ENCODE measurements around the gene FER.
"Not testable (repeated sequence)": the region's sequence is repeated elsewhere in the genome, so short reads cannot be mapped to it uniquely, and the experiment has no call there.

FER gene

DNA sequence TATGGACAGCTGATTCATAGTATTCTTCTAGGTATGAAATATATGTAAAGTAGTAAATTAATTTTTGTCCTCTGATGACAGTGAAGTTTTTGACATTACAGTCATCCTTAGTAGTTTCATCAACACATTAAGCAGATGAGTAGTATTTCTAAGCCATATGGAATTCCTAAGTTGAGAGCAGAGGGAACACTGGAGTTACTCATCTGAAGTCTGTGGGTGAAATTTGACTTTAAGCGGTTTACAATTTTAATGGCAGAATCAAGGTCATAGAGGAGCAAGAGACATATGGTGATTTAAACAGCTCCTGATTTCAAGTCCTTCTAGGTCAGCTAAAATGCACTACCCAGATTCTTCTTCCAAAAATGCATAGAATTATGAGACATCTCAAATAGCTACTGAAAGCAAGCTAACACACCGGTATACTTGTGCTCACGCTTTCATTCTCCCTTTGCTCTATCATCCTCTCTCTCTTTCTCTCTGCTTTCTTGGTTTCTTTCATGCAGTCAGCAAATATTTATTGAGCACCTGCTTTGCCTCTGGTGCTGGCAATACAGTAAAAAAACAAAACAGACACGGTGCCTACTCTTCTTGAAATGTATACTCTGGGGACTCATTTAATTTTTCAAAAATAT is 235.9 kb downstream of the FER start:
- DNase-seq: no peak

DNA sequence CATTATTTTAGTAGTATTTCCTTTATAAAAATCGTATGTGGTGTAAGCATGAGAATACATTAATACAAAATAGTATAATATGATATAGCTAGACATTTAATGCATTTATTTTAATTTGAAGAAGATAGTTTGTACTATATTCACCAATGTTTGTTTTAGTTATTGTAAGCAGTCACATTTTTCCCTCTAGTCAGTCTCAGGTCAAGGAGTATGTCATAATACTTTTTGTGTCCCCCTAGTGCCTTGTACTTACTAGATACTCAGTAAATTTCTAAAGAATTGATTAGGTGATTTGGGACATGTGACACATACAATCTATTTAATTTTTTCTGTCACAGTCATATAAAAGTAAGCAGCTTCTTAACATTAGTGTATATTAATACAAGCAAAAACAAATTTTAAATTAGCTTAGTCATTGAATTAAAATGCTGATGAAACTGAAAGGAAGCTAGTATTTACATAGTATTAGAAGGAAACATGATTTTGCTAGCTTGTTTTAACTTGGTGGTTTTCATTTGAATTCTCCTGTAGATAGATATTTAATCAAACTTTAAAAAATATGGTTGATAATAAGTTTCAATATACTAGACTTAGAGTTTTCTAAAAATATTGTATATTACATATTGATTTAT is 242.2 kb downstream of the FER start:
- no peak for DNase-seq

DNA sequence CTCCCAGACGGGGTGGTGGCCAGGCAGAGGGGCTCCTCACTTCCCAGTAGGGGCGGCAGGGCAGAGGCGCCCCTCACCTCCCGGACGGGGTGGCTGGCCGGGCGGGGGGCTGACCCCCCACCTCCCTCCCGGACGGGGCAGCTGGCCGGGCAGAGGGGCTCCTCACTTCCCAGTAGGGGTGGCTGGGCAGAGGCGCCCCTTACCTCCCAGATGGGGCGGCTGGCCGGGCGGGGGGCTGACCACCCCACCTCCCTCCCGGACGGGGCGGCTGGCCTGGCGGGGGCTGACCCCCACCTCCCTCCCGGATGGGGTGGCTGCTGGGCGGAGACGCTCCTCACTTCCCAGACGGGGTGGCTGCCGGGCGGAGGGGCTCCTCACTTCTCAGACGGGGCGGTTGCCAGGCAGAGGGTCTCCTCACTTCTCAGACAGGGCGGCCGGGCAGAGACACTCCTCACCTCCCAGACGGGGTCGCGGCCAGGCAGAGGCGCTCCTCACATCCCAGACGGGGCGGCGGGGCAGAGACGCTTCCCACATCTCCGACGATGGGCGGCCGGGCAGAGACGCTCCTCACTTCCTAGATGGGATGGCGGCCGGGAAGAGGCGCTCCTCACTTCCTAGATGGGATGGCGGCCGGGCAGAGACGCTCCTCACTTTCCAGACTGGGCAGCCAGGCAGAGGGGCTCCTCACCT is 244.8 kb downstream of the FER start:
- DNase-seq: not testable (repeated sequence)

DNA sequence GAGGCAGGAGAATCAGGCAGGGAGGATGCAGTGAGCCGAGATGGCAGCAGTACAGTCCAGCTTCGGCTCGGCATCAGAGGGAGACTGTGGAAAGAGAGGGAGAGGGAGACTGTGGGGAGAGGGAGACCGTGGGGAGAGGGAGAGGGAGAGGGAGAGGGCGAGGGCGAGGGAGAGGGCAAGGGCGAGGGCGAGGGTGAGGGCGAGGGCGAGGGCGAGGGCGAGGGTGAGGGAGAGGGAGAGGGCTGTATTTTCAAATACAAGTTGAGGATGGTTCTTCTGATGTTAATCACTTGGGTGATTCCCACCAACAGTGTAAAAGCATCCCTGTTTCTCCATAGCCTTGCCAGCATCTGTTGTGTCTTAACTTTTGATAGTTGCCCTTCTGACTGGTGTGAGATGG is 245.7 kb downstream of the FER start:
- DNase-seq: not testable (repeated sequence)

DNA sequence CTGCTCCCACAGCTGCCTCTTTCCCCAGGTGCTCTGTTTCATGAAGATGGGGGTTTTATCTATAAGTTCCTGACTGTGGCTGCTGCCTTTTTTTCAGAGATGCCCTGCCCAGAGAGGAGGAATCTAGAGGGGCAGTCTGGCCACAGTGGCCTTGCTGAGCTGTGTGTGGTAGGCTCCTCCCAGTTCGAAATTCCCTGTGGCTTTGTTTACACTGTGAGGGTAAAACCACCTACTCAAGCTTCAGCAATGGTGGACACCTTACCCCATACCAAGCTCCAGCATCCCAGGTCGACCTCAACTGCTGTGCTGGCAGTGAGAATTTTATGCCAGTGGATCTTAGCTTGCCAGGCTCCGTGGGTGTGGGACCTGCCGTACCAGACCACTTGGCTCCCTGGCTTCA is 250.0 kb downstream of the FER start:
- DNase-seq: no peak

DNA sequence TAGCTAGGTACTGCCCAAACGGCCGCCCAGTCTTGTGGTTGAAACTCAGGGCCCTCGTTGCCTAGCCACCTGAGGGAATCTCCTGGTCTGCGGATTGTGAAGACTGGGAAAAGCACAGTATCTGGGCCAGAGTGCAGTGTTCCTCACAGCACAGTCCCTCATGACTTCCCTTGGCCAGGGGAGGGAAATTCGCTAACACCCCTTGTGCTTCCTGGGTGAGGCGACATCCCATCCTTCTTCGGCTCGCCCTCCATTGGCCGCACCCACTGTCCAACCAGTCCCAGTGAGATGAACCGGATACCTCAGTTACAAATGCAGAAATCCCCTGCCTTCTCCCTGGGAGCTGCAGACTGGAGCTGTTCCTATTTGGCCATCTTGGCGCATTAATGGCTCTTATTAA is 250.5 kb downstream of the FER start:
- no peak for DNase-seq

DNA sequence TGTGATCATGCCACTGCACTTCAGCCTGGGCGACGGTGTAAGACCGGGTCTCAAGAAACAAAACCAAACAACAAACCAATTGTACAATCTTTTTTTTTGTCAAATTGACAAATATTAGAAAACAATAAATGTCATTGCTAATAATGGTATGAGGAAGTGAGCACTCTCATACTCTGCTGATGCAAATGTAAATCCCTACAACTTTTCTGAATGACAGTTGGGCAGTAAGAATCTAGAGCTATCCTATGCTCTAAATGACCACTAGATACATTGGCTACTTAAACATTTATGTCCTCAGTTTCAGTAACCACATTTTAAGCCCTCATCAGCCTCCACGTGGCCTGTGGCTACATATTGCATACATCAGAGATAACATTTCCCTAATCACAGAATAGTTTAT is 256.2 kb downstream of the FER start:
- no peak for DNase-seq

DNA sequence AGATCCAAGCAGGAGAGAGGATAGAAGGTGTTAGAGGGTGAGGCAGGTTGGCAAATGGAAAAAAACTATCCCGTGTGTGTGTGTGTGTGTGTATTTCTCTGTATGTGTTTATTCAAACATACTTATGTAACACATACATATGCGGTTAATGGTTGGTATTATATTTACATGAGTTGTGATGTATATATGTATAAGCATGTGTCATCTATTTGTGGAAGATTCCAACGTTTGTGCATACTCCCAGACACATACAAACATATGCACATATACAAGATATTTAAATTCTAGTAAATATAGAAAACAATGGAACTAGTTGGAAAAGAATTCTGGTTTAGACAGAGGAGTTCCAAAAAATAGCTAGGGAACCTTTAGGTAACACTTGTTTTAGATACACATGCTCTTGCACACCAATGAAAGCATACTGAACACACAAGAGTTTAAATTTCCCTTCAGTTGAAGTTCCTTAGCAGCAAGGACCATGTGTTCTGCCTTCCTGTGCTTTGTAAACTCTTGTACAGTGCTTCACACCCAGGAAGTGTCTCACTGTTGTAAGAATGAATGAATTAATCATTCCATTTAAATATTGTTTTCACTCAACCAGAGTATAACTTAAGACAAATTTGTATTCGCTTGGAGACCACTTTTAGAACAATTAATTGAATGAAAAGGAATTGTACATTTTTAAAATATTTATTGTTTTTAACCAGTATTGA is 257.8 kb downstream of the FER start:
- no peak for DNase-seq

DNA sequence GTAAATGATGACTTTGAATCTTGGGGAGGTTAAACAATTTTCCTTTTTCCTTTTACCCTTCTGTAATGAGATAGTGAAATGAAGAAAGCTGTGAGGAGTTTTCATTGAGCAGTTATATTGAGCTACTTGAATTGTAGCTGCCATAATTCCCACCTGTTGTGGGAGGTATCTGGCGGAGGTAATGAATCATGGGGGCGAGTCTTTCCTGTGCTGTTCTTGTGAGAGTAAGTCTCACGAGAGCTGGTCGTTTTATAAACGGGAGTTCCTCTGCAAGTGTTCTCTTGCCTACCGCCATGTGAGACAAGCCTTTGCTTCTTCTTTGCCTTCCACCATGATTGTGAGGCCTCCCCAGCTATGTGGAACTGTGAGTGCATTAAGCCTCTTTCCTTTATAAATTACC is 258.4 kb downstream of the FER start:
- DNase-seq: no peak

DNA sequence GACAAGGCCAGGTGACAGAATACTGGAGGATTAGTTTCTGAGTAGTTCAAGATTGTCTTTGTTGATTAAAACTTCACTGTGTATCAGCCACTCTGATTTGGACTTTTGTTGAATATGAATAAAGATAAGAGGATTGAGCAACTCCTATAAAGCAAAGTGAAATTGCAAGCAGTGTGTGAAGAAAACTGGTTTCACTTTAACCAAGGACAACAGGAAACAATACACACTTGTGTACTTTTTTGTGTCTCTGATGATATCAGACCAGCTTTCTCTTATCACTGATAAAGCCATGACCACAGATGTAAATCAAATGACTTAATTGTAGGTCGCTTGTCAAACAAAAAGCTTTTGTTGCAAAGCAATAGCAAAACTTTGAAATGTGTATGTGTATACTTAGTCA is 268.6 kb downstream of the FER start:
- DNase-seq: no peak

DNA sequence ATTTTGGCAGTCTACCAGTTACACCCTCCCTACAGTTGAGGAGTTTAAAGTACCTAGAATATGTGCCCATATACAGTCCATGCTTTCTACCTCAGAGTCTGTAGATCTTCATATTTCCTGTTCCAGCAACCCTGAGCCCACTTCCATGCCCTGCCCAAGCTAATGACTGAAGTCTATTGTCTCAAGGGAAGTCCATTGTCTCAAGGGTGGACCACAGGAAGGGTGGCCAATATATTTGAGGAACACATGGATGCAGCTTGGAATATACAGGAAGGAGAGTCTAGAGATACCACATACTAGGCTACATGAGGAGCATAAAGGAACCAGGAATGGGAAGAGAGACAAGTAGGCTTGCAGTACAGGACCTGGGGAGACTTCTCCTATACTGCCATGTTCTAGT is 274.4 kb downstream of the FER start:
- DNase-seq: no peak

DNA sequence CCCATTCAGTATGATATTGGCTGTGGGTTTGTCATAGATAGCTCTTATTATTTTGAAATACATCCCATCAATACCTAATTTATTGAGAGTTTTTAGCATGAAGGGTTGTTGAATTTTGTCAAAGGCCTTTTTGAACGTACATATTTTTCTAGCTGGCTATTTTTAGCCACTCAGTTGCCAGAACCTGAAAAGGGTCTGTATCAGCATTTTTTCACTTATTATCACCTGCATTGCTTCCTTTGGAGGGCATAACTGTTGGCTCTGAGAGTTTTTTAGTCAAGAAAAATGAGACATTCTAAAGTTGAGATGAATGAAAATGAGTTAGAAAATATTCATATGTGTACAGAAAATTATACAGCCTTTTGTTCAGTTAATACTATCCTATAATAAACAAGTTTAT is 278.0 kb downstream of the FER start:
- not testable (repeated sequence) for DNase-seq

DNA sequence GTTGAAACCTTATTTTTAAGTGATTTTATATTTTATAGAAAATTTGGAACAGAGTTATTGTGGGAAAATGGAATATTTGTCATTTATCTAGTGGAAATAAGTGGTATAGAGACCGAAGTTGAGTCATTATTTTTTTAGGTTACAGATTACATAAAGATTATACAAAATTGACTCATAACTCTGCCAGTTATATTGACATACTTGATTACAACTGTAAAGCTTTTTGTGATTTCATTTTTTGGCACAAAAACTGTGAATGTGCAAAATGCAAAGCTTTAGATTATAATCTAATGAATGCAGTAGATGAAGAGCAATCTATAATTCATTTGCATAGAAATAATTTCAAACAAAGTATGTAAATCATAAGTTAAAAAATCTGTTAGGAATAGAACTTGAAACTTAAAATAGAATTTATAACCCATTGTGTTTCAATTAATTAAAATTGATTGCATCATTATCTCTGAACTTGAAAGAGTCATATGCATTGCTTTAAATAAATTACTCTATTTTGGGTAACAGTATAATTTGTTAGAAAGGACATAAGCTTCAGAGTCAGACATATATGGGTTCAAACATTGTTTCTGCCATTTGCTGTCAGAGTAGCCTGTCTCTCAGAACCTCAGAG is 280.4 kb downstream of the FER start:
- no peak for DNase-seq

DNA sequence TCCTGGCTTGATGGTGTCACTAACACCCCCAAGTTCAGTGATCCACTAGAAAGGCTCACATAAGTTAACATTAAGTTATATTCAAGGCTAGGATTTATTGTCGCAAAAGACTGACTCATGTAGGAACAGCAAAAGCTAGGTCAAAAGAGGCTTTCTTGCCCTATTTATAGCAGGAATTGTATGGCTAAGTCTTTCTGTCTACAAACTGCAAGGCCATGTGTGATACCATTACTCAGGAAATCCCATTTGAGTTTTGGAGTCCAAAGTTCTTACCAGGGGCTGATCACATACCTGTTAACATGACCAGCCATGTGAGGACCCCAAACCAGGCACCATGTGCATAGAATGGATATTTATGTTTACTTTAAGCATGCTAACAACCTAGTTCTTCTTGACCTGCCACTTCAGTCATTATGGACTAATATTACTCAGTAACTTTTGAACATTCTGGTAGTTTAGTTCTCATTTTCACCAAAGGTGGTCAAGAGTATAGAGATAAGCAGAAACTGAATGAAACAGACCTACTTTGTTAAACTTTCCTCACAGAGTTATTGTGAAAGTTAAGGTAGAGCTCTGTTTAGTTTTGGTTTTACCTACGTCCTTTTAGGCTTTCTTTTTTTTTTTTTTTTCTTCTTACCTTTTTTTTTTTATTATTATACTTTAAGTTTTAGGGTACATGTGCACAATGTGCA is 281.1 kb downstream of the FER start:
- no peak for DNase-seq

DNA sequence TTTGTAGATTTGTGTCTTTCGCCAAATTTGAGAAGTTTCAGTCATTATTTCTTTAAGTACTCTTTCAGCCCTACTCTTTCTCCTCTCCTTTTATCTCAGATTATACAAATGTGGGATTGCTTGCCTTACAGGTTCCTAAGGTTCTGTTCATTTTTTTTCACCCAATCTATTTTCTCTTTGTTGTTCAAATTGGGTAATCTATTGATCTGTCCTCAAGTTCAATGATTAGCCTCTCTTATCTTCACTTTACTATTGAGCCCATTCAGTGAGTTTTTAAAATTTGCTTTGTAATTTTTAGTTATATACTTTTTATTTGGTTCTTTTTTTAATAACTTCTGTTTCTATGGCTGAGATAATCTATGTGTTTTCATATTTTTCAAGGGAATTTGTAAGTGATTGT is 282.1 kb downstream of the FER start:
- no peak for DNase-seq

DNA sequence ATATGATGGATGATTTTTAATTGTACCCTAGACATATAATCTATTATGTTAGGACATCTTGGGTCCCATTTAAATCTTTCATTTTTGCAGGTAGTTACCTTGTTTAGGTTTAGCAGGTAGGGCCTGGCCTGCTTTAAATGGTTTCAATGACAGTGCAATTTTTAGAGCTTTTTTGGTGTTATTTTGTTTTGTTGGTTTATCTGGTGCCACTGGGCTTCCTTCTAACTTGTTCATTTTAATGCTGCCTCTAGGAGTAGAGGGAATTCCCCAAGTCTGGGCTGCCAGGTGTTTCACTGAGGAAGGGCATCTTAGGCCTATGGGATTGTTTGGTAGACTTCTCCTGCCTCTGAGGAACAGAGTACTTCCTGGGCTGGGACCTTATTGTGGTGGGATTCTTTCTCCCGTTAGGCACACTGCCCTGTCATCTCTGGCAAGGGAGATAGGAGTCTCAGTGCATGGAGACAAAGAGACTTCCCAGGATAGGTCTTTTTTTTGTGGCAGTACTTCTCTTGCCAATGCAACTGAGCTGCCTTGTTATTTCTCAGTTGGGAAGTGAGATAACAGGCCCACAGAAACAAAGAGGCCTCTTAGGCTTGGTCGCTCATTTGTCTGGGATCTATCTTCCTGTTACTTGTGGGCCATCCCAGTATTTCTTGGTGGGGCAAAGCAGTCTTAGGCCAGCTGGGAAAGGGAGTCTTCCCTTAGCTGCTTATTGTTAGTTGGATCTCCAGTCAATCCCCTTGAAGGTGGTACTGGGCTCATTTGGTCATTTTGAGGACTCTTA is 282.9 kb downstream of the FER start:
- no peak for DNase-seq

DNA sequence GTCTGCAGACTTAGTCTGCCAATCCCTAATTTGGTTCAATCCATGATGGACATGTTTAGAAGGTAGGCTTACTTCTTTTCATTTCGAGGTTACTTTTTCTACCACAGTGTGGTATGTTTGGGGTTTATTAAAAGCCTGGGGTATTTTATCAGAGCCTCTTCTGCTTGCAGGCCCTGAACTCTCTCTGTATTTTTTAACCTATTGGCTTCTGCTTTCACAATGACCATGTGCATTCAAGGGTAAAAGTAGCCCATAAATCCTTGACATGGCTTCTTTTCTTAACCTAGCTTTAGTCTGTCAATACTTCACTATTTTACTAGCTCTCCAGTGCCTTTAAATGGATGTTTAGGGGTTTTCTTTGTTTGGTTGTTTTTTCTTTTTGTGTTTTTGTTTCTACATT is 286.6 kb downstream of the FER start:
- DNase-seq: no peak

DNA sequence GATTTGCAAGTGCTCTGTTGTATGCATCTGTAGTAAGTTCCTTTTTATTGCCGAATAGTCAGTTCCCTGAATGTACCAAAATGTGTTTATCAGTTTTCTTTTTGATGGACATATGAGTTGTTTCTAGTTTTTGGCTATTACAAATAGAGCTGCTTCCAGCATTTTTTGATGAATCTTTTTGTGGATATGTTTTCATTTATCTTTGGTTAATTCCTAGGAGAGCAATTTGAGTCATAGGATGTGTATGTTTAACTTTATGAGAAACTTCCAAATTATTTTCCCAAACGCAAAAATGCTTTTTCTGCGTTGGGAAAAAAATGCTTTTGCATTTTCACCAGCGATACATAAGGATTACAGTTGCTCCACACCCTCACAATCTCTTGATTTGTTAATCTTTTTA is 287.7 kb downstream of the FER start:
- no peak for DNase-seq

DNA sequence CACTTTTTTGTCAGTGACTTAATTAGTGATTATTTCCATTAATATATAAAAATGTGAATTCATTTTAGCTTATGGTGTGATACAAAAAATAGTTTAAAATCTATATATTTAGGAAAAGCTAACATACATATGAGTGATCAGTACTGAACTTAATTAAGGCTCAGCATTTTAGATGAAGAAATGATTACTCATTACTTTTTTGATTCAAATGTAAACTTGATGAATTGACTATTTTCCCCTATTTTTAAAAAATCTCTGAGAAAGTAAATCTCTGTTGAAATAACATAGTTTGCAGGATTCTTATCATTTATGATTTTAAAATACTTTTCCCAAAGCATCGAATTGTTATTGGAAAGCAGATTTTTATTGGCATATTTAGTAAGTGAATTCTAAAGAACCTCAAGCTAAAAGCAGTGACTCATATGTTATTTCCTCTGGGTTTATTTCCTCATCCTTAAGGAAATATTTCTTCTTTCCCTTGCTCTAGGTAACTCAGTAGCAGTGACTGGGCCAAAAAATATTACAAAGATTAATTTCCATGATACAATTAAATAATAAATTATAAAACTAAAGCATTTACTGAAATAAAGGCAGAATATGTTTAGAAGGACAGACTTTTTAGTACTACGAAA is 290.6 kb downstream of the FER start:
- no peak for DNase-seq

DNA sequence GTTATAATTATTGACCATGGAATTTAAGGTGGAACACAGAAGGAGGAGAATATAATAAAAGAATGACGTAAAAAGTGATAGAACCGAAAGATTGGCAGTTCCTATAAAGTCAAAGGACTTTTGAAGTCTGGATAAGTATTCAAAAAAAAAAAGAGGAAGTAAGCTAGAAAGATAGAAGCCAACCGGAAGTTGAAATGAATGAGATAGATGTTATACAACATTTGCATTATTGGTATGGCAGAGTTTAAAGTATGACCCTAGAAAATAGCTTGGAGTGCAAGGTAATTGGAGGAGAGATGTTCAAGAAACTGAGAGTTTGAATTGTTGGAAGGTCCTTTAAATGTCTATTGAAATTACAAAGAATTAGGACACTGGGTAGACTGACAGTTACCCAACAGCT is 293.6 kb downstream of the FER start:
- DNase-seq: no peak

DNA sequence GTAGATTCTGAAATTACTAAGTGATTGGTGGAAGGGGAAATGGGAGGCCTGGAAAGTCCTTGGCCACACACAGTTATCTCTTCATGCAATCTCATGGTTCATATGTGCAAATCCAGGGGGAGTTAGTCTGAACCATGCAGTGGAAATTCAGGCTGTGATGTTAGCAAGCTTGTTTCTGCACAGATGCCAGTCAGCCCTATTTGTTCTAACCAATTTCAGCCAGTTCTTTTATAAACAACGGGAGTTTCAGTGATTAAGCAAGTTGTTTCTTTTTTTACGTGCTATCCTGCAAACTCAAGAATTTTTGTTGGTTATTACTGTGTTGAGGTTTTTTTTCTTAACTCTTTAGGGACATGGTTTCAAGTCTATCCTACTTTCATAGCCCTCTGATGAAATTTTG is 298.0 kb downstream of the FER start:
- no peak for DNase-seq

DNA sequence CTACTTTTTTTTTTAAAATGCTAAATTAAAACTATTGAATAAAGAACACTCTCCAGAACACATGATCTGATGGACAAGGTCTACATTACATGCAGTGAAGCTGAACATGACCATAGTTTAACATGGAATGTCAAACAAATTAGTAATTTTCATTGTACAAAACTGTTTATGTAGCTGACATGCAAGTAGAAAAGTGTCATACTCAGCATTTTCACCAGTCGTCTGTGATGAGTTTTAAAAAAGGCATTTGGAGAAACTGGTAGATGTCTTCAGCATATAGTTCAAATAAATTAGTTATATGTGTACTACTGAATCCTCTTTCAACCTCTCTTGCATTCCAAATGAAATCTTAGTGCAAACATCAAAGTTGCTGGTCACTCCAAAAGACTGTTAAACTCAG is 301.9 kb downstream of the FER start:
- DNase-seq: no peak

Measured in NCI-H510A treated with DMSO at 0.1 percent for 48 hours (cell line).